ENCODE data around the gene DCK. TPM values are rescaled to one million over a fixed set of nuclear protein-coding genes. Genes with fewer than 3 reads are reported as not detected.

Gene DCK
- total RNA-seq, 1 donor = 38.4 TPM

GRCh38 chr4:71065991-71066510 lies 72.6 kb downstream of the DCK start:
- Histone ChIP-seq H3K9me3 (ENCODE audit: low read depth, low read length) (no peaks in the 10 kb centered on the region), H3K27me3 (ENCODE audit: insufficient read depth, low read length) (no peaks in the 10 kb centered on the region), H3K4me1 (ENCODE audit: insufficient read depth, low read length) (no peaks in the 10 kb centered on the region), H3K4me3 (ENCODE audit: low read length) (no peak overlapping the region)

DNA sequence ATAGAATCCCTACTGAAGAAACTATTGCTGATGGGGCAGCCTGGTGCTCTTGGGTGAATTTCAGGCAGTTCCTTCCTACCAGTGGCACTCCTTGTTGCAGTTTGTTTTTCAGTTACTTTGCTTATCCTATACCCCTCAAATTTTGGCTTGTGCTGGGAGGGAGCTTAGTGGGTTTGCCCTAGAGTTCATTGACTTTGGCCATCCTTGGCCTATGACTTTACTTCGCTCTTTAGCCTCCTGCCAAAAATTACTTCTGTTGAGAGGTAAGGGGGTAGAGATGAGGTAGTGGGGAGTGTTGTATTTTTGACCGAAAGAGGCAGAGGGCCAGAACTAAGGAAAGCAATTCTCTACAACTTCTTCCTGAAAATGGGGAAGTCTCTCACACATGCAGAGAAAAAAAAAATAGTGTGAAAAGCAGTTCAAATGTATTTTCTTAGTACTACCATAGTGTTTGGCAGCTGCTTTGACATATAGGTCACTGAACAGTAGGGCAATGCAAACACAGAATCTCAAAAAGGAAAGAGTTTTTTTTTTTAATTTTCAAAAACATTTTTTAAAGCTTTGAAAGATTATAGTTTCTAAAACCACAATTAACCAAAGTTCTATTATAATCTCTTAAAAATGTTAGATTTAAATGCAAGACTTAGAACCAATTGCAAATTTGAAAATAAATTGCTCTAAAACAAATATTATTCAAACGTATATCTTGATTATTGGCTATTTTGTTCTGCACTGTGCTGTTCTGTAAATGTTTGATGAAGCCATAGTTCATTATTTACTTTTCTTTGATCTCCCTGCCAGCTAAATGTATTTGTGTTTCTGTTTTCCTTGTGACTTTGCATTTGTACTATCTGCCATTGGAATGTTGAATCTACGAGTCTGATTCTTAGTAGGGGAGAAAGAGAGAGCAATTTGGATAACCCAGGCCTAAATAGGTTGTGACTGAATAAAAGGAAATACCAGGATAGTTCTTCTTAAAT lies 73.6 kb downstream of the DCK start:
- H3K27me3 ChIP-seq (ENCODE audit: insufficient read depth, low read length) = no peaks in the 10 kb centered on the region
- H3K4me3 ChIP-seq (ENCODE audit: low read length) = no peak overlapping the region
- H3K9me3 ChIP-seq (ENCODE audit: low read depth, low read length) = no peaks in the 10 kb centered on the region
- H3K4me1 ChIP-seq (ENCODE audit: insufficient read depth, low read length) = no peaks in the 10 kb centered on the region

- Histone ChIP-seq H3K4me3 (ENCODE audit: low read length) (no peak overlapping the region), H3K27me3 (ENCODE audit: insufficient read depth, low read length) (no peaks in the 10 kb centered on the region), H3K9me3 (ENCODE audit: low read depth, low read length) (no peaks in the 10 kb centered on the region), H3K4me1 (ENCODE audit: insufficient read depth, low read length) (no peaks in the 10 kb centered on the region)
Measured at GRCh38 chr4:71069063-71069462, 75.6 kb downstream of the DCK start.

DNA sequence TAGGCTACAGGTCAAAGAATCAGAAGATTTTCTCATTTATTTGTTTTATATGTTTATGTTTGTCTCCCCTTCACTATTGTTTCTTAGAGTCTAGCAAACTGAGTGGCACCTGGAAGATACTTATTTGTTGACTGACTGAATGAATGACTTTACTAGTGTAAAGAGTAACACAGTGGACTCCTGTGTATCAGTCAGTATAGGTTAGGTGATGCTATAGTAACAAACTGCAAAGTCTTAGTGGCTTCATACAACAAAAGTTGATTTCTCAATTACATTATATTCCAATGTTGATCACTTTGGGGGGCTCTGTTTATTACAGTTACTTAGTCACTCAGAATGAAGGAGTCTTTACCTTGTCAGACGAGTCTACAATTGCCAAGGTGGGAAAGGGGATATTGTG lies 76.6 kb downstream of the DCK start:
- no peak overlapping the region for H3K4me3 ChIP-seq (ENCODE audit: low read length)
- no peaks in the 10 kb centered on the region for H3K4me1 ChIP-seq (ENCODE audit: insufficient read depth, low read length)
- H3K9me3 ChIP-seq (ENCODE audit: low read depth, low read length) = no peaks in the 10 kb centered on the region

GRCh38 chr4:71074452-71075299 lies 81.2 kb downstream of the DCK start:
- H3K27me3 ChIP-seq (ENCODE audit: insufficient read depth, low read length) = no peaks in the 10 kb centered on the region
- H3K4me3 ChIP-seq (ENCODE audit: low read length) = no peak overlapping the region
- no peaks in the 10 kb centered on the region for H3K4me1 ChIP-seq (ENCODE audit: insufficient read depth, low read length)
- H3K9me3 ChIP-seq (ENCODE audit: low read depth, low read length) = no peaks in the 10 kb centered on the region

More for the DNA sequence above, 76.6 kb downstream of the DCK start:
- no peaks in the 10 kb centered on the region for H3K27me3 ChIP-seq (ENCODE audit: insufficient read depth, low read length)

Other genes starting within 250 kb of the DCK start
- 47.8 TPM for gene GRSF1, start 153.8 kb upstream of the DCK start, total RNA-seq
- gene MOB1B, start 91.3 kb upstream of the DCK start, total RNA-seq = 12.1 TPM